SK-MEL-5 (cell line): ENCODE measurements around the gene ULK1. TPM values are rescaled to one million over a fixed set of nuclear protein-coding genes. Genes with fewer than 3 reads are reported as not detected.
"Not testable (repeated sequence)": the region's sequence is repeated elsewhere in the genome, so short reads cannot be mapped to it uniquely, and the experiment has no call there.

Experiments
- DNase-seq: peaks from one replicate; pipeline ENCODE4 v3.0.0-alpha.2; 2016; ENCODE audit warnings: low read depth, low spot score
- in situ Hi-C: cut with HindIII; loops from 2 replicates; pipeline ENCODE4 v1.10.0; 2016; ENCODE audit warnings: low sequenced_read_pairs, high pct_unique_total_duplicates, low pct_unique_long_range_greater_than_20kb
- total RNA-seq: library from RNA; depleted of rRNA; stranded (reverse); fragments of >200 nt; shearing (Covaris generic); gene quantifications from 2 replicates; pipeline ENCODE4 v1.2.3, GENCODE V29; 2014

ULK1 gene
- total RNA-seq, 1 experiment from 2014 or later = 2.1 TPM

DNA sequence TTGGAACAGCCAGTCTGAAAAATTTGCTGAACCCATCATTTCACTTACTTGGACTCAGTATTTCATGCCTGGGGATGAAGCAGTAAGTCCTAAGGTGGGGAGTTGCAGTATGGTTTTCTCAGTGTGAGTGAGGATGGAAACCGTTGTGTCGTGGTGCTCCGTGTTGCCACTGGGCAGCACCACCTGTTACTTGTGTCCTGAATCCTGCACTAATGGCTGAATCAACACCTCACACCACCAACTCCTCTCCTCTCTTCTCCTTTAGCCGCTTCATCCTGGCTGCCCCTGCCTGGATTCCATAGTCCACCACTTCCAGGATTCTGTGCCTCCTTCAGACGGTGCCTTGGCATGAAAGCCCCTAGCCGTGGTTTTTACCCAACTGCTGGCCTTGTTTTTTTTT, 52.3 kb downstream of the ULK1 start:
- no peak for DNase-seq
- in situ Hi-C loops = no loop called here

DNA sequence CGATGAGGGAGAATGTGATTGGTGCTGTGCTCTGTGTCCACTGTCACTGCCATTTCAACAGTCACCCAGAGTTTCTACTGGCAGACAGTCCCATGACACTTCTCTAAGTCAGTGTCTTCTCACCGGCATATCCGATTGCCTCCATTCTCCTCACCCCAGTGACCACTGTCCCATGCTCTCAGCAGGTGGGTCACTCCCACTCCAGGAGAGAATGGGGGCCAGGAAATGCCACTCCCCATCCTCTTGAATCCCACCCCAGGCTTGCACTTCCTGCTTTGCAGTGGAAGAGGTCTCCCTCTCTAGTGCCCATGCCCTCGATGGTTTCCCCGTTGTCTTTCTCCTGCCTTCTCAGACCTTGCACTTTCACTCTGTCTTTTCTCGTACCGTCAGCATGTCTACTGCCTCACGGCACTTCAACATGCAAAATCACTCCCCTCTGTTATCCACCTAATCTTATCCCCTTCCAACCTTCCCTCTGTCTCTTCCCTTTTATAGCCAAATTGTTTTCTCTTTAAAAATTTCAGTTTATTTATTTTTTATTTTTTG, 53.1 kb downstream of the ULK1 start:
- DNase-seq = no peak
- in situ Hi-C loops = no loop called here

- in situ Hi-C loops = no loop called here
- DNase-seq = no peak
Measured at GRCh38 chr12:131948166-131948712, 53.8 kb downstream of the ULK1 start.

DNA sequence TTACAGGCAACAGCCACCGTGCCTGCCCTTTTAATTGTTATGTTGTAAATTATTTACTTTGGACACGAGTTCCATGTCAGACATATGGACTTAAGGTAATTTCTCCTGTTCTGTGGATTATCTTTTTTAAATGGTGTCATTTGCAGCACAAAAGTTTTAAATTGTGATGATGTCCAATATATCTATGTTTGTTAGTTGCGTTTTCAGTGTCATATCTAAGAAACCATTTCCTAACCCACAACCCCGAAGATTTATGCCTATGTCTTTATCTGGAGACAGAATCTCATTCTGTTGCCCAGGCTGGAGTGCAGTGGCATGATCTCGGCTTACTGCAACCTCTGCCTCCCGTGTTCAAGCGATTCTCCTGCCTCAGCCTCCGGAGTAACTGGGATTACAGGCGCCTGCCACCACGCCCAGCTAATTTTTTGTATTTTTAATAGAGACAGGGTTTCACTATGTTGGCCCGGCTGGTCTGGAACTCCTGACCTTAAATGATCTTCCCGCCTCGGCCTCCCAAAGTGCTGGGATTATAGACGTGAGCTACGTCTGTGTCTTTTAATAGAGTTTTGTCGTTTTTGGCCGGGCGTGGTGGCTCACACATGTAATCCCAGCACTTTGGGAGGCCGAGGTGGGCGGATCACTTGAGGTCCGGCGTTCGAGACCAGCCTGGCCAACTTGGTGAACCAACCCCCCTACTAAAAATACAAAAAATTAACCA, 54.5 kb downstream of the ULK1 start:
- DNase-seq, in situ Hi-C loops: not testable (repeated sequence)

GRCh38 chr12:131949431-131950181, 55.2 kb downstream of the ULK1 start, which contains the start of gene EP400:
Gene EP400, plus strand, starts transcription at chr12:131949942. Its CDS starts 10,678 bp downstream, at chr12:131960620.
- DNase-seq = peak; percentile 94
- in situ Hi-C loops = no loop called here

GRCh38 chr12:131950182-131950913, 55.9 kb downstream of the ULK1 start:
- in situ Hi-C loops = no loop called here
- no peak for DNase-seq

DNA sequence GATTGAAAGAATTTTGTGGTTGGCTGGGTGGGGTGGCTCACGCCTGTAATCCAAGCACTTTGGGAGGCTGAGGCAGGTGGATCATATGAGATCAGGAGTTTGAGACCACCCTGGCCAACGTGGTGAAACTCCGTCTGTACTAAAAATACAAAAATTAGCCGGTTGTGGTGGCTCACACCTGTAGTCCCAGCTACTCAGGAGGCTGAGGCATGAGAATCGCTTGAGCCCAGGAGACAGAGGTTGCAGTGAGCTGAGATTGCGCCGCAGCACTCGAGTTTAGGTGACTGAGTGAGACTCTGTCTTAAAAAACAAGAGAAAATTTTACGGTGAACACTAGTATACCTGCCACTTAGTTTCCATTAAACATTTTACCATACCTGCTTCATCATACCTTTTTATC, 59.4 kb downstream of the ULK1 start:
- in situ Hi-C loops = not testable (repeated sequence)

DNA sequence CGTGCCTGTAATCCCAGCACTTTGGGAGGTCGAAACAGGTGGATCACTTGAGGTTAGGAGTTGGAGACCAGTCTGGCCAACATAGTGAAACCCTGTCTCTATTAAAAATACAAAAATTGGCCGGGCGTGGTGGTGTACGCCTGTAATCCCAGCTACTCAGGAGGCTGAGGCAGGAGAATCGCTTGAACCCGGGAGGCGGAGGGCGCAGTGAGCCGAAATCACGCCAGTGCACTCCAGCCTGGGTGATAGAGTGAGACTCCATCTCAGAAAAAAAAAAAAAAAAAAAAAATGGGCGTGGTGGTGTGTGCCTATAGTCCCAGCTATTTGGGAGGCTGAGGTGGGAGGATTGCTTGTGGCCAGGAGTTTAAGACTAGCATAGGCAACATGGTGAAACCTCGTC, 60.0 kb downstream of the ULK1 start:
- in situ Hi-C loops, DNase-seq: not testable (repeated sequence)

More for the DNA sequence above, 59.4 kb downstream of the ULK1 start:
- not testable (repeated sequence) for DNase-seq

GRCh38 chr12:131959116-131959515, 64.7 kb downstream of the ULK1 start:
- in situ Hi-C loops = no loop called here
- no peak for DNase-seq

GRCh38 chr12:131959641-131960589, 65.5 kb downstream of the ULK1 start:
- no peak for DNase-seq
- in situ Hi-C loops = no loop called here

GRCh38 chr12:131960590-131961325, 66.3 kb downstream of the ULK1 start:
- DNase-seq, in situ Hi-C loops: not testable (repeated sequence)

- DNase-seq, in situ Hi-C loops: not testable (repeated sequence)
Measured at GRCh38 chr12:131961328-131961727, 66.9 kb downstream of the ULK1 start.

GRCh38 chr12:131962069-131962468, 67.6 kb downstream of the ULK1 start:
- DNase-seq = no peak

GRCh38 chr12:131963381-131963780, 69.0 kb downstream of the ULK1 start:
- no peak for DNase-seq
- in situ Hi-C loops = no loop called here

More at GRCh38 chr12:131962069-131962468, 67.6 kb downstream of the ULK1 start:
- in situ Hi-C loops = no loop called here

DNA sequence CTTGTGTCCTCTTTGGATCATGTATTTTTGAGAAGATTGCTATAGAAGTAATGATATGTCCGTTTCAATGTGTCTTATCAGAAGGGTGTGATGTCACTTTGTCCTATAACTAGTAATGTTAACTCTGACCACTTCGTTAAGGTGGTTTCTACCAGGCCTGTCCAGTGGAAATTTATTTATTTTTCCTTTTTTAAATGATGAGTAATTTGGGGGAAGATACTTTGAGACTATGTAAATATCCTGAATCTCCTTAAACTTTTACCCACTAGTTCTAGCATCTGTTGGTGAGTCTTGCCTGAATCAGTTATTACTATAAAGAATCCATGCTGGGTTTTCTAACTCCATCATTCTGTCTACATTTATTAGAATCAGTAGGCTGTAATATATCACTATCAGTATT, 70.7 kb downstream of the ULK1 start:
- DNase-seq = no peak
- in situ Hi-C loops = no loop called here

DNA sequence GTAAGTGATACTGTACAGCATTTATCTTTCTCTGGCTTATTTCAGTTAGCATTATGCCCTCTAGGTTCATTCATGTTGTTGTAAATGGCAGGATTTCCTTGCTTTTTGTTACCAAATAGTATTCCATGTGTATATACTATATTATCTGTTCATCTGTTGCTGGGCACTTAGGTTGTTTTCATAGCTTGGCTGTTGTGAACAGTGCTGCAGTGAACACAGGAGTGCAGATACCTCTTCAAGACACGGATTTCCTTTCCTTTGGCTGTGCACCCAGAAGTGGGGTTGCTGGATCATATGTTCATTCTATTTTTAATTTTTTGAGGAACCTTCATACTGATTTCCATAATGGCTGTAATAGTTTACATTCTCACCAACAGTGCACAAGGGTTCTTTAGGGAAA, 76.8 kb downstream of the ULK1 start:
- in situ Hi-C loops = no loop called here
- no peak for DNase-seq
